GM12873 (cell line): ENCODE results near the gene KMT5B.

Experiments
- TF ChIP-seq, protein P1 (sequence below): IDR thresholded peaks from 2 replicates; pipeline ENCODE4 v1.5.1; 2012; ENCODE audit warnings: low read depth, mild to moderate bottlenecking, moderate library complexity, low read length, control low read depth; ENCODE audit not compliant: insufficient read depth; ENCODE audit errors: missing control alignments

Gene KMT5B

DNA sequence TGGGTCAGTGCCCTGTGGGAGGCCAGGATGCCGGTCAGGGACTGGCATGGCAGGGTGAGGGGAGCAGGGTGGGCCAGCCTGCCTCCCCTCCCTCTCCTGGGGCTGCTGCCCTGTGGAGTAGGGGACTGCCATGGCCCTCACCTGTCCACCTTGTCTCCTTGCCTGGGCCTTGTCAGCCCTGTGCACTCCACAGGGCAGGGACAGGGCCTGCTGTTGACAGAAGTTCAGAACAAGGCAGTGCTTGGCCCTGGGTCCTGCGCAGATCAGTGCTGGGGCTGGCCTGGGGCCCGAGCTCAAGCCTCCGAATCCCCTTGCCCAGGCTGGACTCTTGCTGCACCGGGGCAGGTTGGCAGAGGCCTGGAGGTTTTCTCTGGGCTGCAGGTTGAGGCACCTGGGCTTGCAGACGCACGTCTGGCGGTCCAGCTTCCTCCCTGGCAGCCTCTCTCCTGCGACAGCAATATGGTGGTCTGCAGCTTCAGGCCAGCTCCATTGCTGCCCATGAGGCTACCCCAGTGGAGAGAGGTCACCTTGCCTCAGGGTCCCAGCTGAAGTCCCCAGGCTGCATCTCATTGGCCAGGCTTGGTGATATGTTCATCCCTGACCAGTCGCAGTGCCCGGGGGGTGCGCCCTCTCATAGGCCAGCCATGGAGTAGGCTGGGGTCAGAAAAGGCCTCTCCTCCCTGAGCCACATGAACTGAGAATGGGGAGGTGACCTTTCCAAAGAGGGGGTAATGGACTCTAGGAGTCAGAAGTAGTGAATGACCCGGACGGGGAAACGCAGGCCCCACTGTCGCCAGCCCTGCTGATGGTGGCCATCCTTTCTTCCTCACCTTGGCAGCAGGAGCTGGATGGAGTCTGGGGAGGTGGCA is 70.4 kb downstream of the KMT5B start:
- TF ChIP-seq, protein P1, sequence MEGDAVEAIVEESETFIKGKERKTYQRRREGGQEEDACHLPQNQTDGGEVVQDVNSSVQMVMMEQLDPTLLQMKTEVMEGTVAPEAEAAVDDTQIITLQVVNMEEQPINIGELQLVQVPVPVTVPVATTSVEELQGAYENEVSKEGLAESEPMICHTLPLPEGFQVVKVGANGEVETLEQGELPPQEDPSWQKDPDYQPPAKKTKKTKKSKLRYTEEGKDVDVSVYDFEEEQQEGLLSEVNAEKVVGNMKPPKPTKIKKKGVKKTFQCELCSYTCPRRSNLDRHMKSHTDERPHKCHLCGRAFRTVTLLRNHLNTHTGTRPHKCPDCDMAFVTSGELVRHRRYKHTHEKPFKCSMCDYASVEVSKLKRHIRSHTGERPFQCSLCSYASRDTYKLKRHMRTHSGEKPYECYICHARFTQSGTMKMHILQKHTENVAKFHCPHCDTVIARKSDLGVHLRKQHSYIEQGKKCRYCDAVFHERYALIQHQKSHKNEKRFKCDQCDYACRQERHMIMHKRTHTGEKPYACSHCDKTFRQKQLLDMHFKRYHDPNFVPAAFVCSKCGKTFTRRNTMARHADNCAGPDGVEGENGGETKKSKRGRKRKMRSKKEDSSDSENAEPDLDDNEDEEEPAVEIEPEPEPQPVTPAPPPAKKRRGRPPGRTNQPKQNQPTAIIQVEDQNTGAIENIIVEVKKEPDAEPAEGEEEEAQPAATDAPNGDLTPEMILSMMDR, result no peak

DNA sequence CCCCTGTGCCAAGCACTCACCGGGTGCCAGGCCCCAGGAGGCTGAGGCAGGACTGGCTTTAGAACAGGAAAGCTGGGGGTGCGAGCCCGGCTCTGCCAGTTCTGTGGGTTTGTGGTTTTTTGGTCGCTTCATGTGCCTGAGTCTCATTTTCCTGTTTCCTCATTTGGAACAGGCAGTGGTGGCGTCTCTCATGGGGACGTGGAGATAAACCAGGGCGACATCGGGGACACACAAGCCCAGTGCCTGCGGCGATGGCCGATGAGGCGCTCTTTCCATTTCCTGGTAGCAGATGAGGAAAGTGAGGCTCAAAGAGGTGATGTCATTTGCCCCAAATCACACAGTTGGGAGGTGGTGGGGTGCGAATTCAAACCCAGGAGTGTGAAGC is 71.1 kb downstream of the KMT5B start:
- TF ChIP-seq, protein P1, result no peak

DNA sequence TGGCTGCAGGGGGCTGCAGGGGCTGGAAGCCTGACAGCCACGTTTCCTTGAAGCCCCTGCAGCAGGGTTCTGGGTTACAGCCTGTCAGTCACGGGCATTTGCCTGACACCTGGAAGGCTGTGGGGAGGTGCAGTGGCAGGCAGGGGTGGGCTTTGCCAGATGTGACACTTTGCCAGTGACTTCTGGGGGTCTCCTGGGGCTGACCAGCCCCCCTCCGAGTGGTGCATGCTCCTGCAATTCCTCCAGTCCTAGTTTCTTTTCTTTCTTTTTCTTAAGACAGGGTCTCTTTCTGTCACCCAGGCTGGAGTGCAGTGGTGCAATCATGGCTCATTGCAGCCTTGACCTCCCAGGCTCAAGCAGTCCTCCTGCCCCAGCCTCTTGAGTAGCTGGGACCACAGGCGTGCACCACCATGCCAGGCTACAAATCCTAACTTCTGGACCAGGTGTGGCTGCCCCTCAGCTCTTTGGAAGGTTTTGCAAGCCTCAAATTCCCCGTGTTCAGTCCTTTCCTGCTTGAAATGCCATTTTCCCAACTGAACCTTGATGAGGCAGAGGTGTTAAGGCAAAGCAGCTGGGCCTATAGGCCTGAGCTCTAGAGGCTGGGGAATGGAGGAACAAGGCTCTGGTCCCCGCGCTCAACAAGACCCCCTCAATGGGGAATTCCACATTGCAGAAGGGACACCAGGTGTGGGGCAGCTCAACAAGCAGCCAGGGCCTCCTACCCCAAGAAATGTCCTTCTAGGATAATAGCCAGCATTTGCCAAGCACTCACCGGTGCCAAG is 71.7 kb downstream of the KMT5B start:
- TF ChIP-seq, protein P1, result no peak

DNA sequence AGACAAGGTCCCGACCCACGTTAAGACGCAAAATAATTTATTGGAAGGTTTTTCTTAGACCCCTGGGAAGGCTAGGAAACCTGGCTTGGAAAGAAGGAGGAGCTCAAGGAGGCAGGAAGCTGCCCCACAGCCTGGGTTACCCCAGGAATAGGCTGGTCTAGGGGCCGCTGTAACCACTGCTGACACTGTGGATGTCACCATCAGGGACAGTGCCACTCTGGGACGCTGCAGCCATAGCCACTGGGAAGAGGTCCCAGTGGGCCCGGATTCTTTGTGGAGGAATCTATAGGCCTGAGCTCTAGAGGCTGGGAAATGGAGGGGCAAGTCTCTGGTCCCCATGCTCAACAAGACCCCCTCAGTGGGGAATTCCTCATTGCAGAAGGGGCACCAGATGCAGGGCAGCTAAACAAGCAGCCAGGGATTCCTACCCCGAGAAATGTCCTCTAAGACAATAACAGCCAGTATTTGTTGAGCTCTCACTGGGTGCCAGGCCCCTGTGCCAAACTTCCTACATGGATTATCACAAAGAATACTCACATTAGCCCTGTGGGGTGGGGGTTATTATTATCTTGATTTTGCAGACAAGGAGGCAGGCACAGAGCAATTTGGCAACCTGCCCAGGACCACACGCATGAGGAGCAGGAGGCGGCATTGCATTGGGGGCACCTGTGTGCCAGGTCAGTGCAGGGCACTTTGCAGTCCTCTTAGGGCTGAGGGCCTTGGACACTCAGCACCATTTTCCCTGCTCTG is 72.4 kb downstream of the KMT5B start:
- TF ChIP-seq, protein P1, result no peak

DNA sequence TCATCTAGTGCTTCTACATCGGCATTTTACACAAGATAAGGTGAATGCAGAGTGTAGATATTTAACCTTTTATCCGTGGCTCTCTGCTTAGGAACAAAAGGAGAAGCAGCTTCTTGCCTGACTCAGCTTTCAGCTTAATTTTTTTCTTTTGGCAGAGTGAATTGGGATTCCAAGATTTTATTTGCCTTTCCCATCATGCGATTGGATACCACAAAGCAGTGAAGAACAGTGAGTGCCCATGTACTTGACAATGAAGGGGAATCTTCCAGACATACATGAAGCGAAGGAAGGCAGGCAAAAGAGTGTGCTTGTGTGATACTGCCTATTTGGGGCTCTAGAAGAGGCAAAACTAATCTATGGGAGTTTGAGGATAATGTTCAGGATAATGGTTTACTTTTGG is 74.9 kb downstream of the KMT5B start:
- TF ChIP-seq, protein P1, result no peak

DNA sequence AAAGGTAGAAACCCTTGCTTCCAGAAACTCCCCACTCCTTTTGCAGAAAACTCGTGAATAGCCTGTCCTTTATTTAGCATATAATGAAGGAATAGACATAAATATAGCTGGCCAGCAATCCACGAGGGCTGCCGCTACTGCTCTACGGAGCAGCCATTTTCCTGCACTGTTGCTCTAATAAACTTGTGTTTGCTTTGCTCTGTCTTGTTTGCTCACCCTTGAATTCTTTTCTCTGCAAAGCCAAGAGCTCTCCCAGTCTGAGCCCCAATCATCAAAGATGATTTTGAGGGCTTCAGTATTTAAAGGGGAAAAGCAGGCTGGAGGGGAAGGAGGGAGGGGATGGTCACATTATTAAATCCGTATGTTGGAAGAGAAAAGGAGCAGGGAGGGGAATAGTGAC is 75.3 kb downstream of the KMT5B start:
- TF ChIP-seq, protein P1, result no peak

DNA sequence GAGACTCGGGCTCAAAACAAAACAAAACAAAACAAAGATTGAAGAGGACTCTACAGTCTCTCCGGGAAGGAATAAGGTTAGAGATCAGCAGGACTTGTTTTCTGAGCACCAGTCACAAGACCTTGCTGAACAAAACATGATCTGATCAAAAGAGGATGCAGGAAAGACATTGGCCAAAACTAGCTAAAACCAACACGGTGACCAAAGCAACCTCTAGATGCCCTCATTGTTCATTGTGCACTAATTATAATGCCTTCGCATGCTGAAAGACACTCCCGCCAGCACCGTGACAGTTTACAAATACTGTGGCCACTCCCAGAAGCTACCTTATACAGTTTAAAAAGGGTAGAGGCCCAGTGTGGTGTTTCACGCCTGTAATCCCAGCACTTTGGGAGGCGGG is 76.2 kb downstream of the KMT5B start:
- TF ChIP-seq, protein P1, result no peak
